ENCODE results near the gene TXNDC8. TPM values are rescaled to one million over a fixed set of nuclear protein-coding genes. Genes with fewer than 3 reads are reported as not detected.

The TXNDC8 gene
- total and polyA plus RNA-seq, 2 of the 13 experiments (the other 11 are each of a cell fraction or from before 2014, with no cell fraction given): not detected

DNA sequence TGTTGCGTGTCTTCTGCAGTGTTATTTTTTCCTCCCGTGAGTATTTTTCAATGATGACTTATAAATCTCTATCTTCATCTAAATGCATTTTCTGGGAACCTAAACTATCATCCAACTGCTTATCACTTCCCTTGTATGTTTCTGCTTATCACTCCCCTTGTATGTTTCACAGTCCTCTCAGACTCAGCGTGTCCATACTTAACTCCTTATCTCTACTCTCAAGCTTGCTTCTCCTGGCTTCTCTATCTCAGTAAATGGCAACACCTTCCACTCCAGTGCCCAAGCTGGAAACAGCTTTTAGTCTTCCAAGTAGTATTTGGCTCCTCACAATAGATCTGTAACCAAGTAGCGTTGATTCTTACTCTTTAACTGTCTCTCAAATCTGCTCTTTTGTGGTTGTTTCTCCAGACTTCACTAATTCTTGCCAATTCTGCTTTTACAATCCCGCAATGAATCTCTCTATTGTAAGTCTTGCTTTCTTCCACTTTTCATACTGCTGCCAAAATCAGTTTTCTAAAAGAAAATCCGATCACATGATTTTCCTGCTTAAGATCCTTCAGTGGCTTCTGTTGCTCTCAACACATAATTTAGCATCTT lies 33.8 kb upstream of the TXNDC8 start:
- TF ChIP-seq, protein P1, sequence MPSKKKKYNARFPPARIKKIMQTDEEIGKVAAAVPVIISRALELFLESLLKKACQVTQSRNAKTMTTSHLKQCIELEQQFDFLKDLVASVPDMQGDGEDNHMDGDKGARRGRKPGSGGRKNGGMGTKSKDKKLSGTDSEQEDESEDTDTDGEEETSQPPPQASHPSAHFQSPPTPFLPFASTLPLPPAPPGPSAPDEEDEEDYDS (CRISPR knock-in tag; IDR thresholded peaks at IDR 0.05): no peak
- TF ChIP-seq HNF4G (IDR thresholded peaks at IDR 0.05; ENCODE audit: borderline replicate concordance, low read depth, low read length) (no peak), HNF4G (CRISPR knock-in tag; IDR thresholded peaks at IDR 0.05; ENCODE audit: borderline replicate concordance, low read depth) (no peak), SP1 (IDR thresholded peaks at IDR 0.05) (no peak), SP1 (CRISPR knock-in tag; IDR thresholded peaks at IDR 0.05) (no peak), ZFP1 (CRISPR knock-in tag; IDR thresholded peaks at IDR 0.05) (no peak), MED13 (CRISPR knock-in tag; IDR thresholded peaks at IDR 0.05) (no peak), BORCS8-MEF2B (CRISPR knock-in tag; IDR thresholded peaks at IDR 0.05) (no peak), ZC3H4 (CRISPR knock-in tag; IDR thresholded peaks at IDR 0.05; ENCODE audit: borderline replicate concordance) (no peak), ZNF644 (CRISPR knock-in tag; IDR thresholded peaks at IDR 0.05; ENCODE audit: low read depth) (no peak), LCORL (IDR thresholded peaks at IDR 0.05) (no peak), LCORL (CRISPR knock-in tag; IDR thresholded peaks at IDR 0.05) (no peak), ATF7-NPFF (CRISPR knock-in tag; IDR thresholded peaks at IDR 0.05; ENCODE audit: low read depth) (no peak)
- TF ChIP-seq, protein P2, sequence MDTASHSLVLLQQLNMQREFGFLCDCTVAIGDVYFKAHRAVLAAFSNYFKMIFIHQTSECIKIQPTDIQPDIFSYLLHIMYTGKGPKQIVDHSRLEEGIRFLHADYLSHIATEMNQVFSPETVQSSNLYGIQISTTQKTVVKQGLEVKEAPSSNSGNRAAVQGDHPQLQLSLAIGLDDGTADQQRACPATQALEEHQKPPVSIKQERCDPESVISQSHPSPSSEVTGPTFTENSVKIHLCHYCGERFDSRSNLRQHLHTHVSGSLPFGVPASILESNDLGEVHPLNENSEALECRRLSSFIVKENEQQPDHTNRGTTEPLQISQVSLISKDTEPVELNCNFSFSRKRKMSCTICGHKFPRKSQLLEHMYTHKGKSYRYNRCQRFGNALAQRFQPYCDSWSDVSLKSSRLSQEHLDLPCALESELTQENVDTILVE (CRISPR knock-in tag; IDR thresholded peaks at IDR 0.05): no peak
- ChIA-PET CTCF (ENCODE audit: low intra/inter-chr PET ratio, low total read pairs) (no interaction called here), POLR2A (no interaction called here)
- H3K9ac ChIP-seq (ENCODE audit: insufficient read depth, low read depth, low read length): no peak overlapping the region
- no peak for FAIRE-seq
- in situ Hi-C loops (cut with HindIII; ENCODE audit: extremely low pct_ligation_motif_present, low pct_unique_long_range_greater_than_20kb): no loop called here
- H3K36me3 ChIP-seq (replicated peaks in 1 of 2; ENCODE audit: control insufficient read depth in 1 of 2, insufficient read depth in 2 of 2, low read length in 2 of 2): no peaks in the 10 kb centered on the region
- peaks cover 0 to 2% of the 10 kb centered on the region in 2 experiments; a peak in 1 of 5 replicates for H3K27me3 ChIP-seq (ENCODE audit: control insufficient read depth in 1 of 2, insufficient read depth in 2 of 2, low read length in 2 of 2)
- H4K20me1 ChIP-seq (ENCODE audit: insufficient read depth, low read length): no peaks in the 10 kb centered on the region
- H3K4me2 ChIP-seq (ENCODE audit: low read depth, low read length): no peak overlapping the region
- H3K4me1 ChIP-seq (ENCODE audit: insufficient read depth, low read length): no peaks in the 10 kb centered on the region
- no TSS peak for BruUV-seq (replicated peaks)
- H3K27ac ChIP-seq (ENCODE audit: extremely low read length, insufficient read depth, low read length): no peak overlapping the region
- H3K79me2 ChIP-seq (ENCODE audit: insufficient read depth, low read length): no peaks in the 10 kb centered on the region
- H3K9me3 ChIP-seq (ENCODE audit: low read length): no peaks in the 10 kb centered on the region
- no peak for ATAC-seq
- intact Hi-C loops (cut with micrococcal nuclease; ENCODE audit: unreplicated experiment): no loop called here
- DNase-seq (ENCODE audit: low spot score): no peak
- H3K4me3 ChIP-seq (replicated peaks in 1 of 3; ENCODE audit: insufficient read depth in 1 of 3, low read depth in 2 of 3, low read length in 3 of 3): no peak overlapping the region
- no peak overlapping the region for H2AFZ ChIP-seq (ENCODE audit: low read length)
- 37% methylated on average over 6 of the region's 6 CpGs for WGBS (ENCODE audit: low lambda C conversion rate)

All from HepG2 (cell line).